Neural crest cell (in vitro differentiated cells): ENCODE measurements around the gene BRWD1. TPM values are rescaled to one million over a fixed set of nuclear protein-coding genes. Genes with fewer than 3 reads are reported as not detected.

ENCODE experiments used
- DNase-seq: peaks from one replicate; pipeline ENCODE4 v3.0.0; 2021; ENCODE audit warnings: low read depth, mixed read lengths, low spot score
- H3K27ac Mint-ChIP-seq: one replicate; pipeline ENCODE4 v1.8.0; 2021; ENCODE audit warnings: mild to moderate bottlenecking, mixed read lengths; ENCODE audit not compliant: unreplicated experiment
- H3K27me3 Mint-ChIP-seq: 2 replicates; pipeline ENCODE4 v1.8.0; 2021; ENCODE audit warnings: low read depth, mild to moderate bottlenecking, mixed read lengths
- H3K36me3 Mint-ChIP-seq: 2 replicates; pipeline ENCODE4 v1.8.0; 2021; ENCODE audit warnings: low read depth, mild to moderate bottlenecking, mixed read lengths
- H3K4me1 Mint-ChIP-seq: 2 replicates; pipeline ENCODE4 v1.8.0; 2021; ENCODE audit warnings: mixed read lengths
- H3K4me3 Mint-ChIP-seq: one replicate; pipeline ENCODE4 v1.8.0; 2021; ENCODE audit warnings: mild to moderate bottlenecking, mixed read lengths
- H3K9me3 Mint-ChIP-seq: 2 replicates; pipeline ENCODE4 v1.8.0; 2021; ENCODE audit warnings: mixed read lengths
- total RNA-seq: library from RNA; stranded (reverse); gene quantifications from 2 replicates; pipeline ENCODE4 v1.2.1, GENCODE V29; 2021
- TF ChIP-seq, protein P1 (sequence below): fragments of 200-600 bp; sonication (generic); conservative IDR thresholded peaks from 2 replicates; pipeline ENCODE4 v1.5.0; 2021; ENCODE audit warnings: antibody characterized with exemption, mild to moderate bottlenecking

BRWD1 gene
- total RNA-seq, 1 donor from 2014 or later: 38.4 TPM

DNA sequence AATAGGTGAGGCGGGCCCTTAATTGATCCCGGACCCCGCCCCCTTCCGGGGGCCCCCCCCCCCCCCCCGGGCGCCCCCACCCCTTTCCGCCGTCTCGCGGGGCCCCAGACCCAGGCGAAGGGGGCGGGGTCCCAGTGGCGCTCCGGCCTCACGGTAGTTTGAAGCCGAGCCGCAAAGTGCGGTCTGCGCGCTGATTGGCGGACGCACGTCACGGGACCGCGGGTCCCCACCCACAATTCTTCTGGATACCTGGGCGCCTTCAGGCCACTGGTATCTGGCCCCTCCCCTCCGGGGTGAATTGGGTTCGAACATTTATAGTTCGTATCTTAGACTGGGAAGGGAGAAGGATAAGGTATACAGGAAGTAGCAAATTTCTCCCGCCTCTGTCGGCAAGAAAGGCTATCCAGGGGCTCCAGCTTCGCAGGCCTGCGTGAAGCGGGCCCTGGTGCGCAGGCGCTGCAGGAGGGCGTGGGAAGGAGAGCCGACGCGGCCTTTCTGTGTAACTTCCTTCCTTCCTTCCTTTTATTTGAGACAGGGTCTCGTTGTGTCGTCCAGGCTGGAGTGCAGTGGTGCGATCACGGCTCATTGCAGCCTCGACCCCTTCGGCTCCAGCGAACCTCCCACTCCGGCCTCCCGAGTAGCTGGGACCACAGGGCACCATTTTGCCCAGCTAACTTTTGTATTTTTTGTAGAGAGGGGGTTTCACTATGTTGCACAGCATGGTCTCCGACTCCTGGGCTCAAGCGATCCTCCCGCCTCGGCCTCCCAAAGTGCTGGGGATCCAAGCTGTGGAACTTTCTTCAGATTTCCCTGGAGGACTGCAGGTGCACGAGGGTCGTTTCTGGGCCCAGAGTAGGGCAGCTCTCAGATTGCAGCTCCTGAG is 36.0 kb upstream of the BRWD1 start:
- Mint-ChIP-seq H3K9me3 (no peaks in the 10 kb centered on the region), H3K36me3 (peaks cover 22% of the 10 kb centered on the region), H3K4me3 (peak overlapping the region; percentile 97), H3K4me1 (peaks cover 43% of the 10 kb centered on the region), H3K27ac (peak overlapping the region; percentile 98), H3K27me3 (no peaks in the 10 kb centered on the region)
- TF ChIP-seq, protein P1, sequence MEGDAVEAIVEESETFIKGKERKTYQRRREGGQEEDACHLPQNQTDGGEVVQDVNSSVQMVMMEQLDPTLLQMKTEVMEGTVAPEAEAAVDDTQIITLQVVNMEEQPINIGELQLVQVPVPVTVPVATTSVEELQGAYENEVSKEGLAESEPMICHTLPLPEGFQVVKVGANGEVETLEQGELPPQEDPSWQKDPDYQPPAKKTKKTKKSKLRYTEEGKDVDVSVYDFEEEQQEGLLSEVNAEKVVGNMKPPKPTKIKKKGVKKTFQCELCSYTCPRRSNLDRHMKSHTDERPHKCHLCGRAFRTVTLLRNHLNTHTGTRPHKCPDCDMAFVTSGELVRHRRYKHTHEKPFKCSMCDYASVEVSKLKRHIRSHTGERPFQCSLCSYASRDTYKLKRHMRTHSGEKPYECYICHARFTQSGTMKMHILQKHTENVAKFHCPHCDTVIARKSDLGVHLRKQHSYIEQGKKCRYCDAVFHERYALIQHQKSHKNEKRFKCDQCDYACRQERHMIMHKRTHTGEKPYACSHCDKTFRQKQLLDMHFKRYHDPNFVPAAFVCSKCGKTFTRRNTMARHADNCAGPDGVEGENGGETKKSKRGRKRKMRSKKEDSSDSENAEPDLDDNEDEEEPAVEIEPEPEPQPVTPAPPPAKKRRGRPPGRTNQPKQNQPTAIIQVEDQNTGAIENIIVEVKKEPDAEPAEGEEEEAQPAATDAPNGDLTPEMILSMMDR: no peak
- peak; percentile 90 for DNase-seq

GRCh38 chr21:39348355-39349210 is 35.2 kb upstream of the BRWD1 start, which contains the start of gene HMGN1:
HMGN1 (minus strand) TSS chr21:39349088; CDS start chr21:39348917, 171 bp downstream.
- Mint-ChIP-seq H3K9me3 (no peaks in the 10 kb centered on the region), H3K4me1 (peaks cover 47% of the 10 kb centered on the region), H3K4me3 (peak within 1 kb of the TSS; percentile 98), H3K36me3 (peaks cover 24% of the 10 kb centered on the region), H3K27ac (peak within 1 kb of the TSS; percentile 98), H3K27me3 (no peaks in the 10 kb centered on the region)
- DNase-seq: peak; percentile 78
- TF ChIP-seq, protein P1: no peak

DNA sequence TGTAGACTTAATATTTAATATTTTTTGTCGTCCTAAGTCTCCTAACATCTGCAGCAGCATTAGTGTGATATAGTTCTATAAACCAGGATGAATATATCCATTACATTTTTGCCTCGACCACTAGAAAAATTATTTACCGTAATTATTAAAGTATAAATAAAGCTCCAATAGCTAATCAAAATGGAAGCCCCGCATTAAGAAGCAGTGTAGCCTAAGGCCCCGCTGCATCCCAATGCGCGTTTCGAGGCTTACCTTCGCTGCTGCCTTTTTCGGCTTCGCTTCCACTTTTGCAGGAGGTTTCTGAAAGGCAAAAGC is 34.6 kb upstream of the BRWD1 start:
- peaks cover 30% of the 10 kb centered on the region for H3K36me3 Mint-ChIP-seq
- TF ChIP-seq, protein P1: no peak
- H3K4me1 Mint-ChIP-seq: peaks cover 52% of the 10 kb centered on the region
- H3K4me3 Mint-ChIP-seq: peak overlapping the region; percentile 98
- H3K27ac Mint-ChIP-seq: peak overlapping the region; percentile 98
- H3K9me3 Mint-ChIP-seq: no peaks in the 10 kb centered on the region
- DNase-seq: no peak
- no peaks in the 10 kb centered on the region for H3K27me3 Mint-ChIP-seq

DNA sequence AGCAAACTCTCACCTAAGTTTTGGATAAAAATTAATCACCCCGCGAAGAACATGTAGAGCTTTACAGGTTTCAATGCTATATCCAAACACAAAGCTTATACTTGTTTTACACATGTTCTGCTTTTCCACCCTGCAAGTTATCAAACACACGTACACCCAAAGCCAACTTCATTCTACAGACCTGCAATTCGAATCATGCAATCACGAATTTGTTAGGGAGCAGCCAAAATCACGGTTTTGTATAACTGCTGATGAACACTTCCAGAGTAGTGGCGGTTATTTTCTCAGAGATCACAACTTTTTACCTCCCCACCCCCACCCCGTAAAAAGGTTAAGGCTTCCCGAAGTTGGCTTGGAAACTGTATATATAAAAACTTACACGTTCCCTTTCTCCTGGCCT is 34.1 kb upstream of the BRWD1 start:
- TF ChIP-seq, protein P1: no peak
- Mint-ChIP-seq H3K27ac (peak overlapping the region; percentile 73), H3K9me3 (no peaks in the 10 kb centered on the region), H3K36me3 (peaks cover 31% of the 10 kb centered on the region), H3K27me3 (no peaks in the 10 kb centered on the region), H3K4me3 (peak overlapping the region; percentile 98), H3K4me1 (peaks cover 52% of the 10 kb centered on the region)
- DNase-seq: no peak

DNA sequence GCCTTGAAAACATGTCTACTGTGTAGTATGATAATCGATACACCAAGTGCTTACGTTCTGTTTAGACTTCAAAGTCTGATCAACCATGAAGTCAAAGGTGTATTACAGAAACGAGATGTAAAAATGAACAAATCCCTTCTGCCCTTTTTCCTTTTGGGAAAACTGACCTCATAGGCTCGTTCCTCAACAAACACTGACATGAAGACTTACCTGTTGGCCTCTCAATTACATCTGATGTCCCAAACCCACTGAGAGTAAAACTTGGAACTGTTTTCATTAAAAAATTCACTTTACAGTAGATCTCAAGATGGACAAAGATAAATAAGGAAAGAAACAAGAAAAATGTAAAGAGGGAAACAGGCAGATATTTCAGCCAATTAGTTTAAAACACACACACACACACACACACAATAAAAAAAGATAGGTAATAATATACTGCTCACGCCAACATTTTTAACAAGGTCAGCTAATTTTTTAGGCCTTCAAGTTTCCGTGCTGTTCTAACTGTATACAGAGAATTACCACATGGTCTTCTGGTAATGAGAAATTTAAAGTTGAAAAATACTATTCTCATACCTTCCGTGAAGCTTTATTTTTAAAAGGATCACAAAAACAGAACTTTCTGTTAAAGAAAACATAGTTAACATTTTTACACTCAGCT is 33.4 kb upstream of the BRWD1 start:
- TF ChIP-seq, protein P1: no peak
- no peak for DNase-seq
- peaks cover 52% of the 10 kb centered on the region for H3K4me1 Mint-ChIP-seq
- no peak overlapping the region for H3K27ac Mint-ChIP-seq
- no peaks in the 10 kb centered on the region for H3K27me3 Mint-ChIP-seq
- H3K4me3 Mint-ChIP-seq: peak overlapping the region; percentile 98
- peaks cover 34% of the 10 kb centered on the region for H3K36me3 Mint-ChIP-seq
- no peaks in the 10 kb centered on the region for H3K9me3 Mint-ChIP-seq
